Skeletal muscle satellite cell (primary cell): ENCODE measurements around the gene ABHD2.

Source experiments
- H3K27me3 ChIP-seq: 2 replicates; pipeline ENCODE4 v1.7.0; 2013; ENCODE audit warnings: low read length; ENCODE audit not compliant: control insufficient read depth, insufficient read depth
- H3K36me3 ChIP-seq: 2 replicates; pipeline ENCODE4 v1.7.0; 2013; ENCODE audit warnings: mild to moderate bottlenecking, control low read depth, low read length; ENCODE audit not compliant: insufficient read depth
- H3K4me1 ChIP-seq: 2 replicates; pipeline ENCODE4 v1.7.0; 2013; ENCODE audit warnings: low read length; ENCODE audit not compliant: control insufficient read depth, insufficient read depth
- H3K4me2 ChIP-seq: 2 replicates; pipeline ENCODE4 v1.7.0; 2013; ENCODE audit warnings: mild to moderate bottlenecking, low read length
- H3K4me3 ChIP-seq: 2 replicates; pipeline ENCODE4 v1.7.0; 2013; ENCODE audit warnings: low read length
- H3K9ac ChIP-seq: 2 replicates; pipeline ENCODE4 v1.7.0; 2013; ENCODE audit warnings: mild to moderate bottlenecking, low read depth, low read length, moderate library complexity
- H3K9me3 ChIP-seq: replicated peaks from 2 replicates; pipeline ENCODE4 v1.7.0; 2013; ENCODE audit warnings: mild to moderate bottlenecking, control low read depth, low read length

ABHD2 gene

GRCh38 chr15:89148126-89148525 is 59.9 kb downstream of the ABHD2 start:
- Histone ChIP-seq H3K4me2 (no peak overlapping the region), H3K36me3 (peaks cover 10% of the 10 kb centered on the region), H3K4me1 (peaks cover 15% of the 10 kb centered on the region), H3K9ac (no peak overlapping the region), H3K4me3 (no peak overlapping the region), H3K27me3 (no peaks in the 10 kb centered on the region), H3K9me3 (no peaks in the 10 kb centered on the region)

GRCh38 chr15:89149501-89150101 is 61.3 kb downstream of the ABHD2 start:
- Histone ChIP-seq H3K4me3 (no peak overlapping the region), H3K36me3 (peaks cover 14% of the 10 kb centered on the region), H3K4me1 (peaks cover under 1% of the 10 kb centered on the region), H3K4me2 (no peak overlapping the region), H3K27me3 (no peaks in the 10 kb centered on the region), H3K9me3 (no peaks in the 10 kb centered on the region), H3K9ac (no peak overlapping the region)

- no peaks in the 10 kb centered on the region for H3K27me3 ChIP-seq
- no peaks in the 10 kb centered on the region for H3K9me3 ChIP-seq
- peaks cover 17% of the 10 kb centered on the region for H3K36me3 ChIP-seq
- no peak overlapping the region for H3K4me3 ChIP-seq
- no peak overlapping the region for H3K4me2 ChIP-seq
- H3K4me1 ChIP-seq: no peaks in the 10 kb centered on the region
- no peak overlapping the region for H3K9ac ChIP-seq
Measured at GRCh38 chr15:89150287-89150686, 62.0 kb downstream of the ABHD2 start.

GRCh38 chr15:89150762-89151664 is 62.8 kb downstream of the ABHD2 start:
- H3K9ac ChIP-seq: no peak overlapping the region
- no peak overlapping the region for H3K4me2 ChIP-seq

GRCh38 chr15:89155122-89155521 is 66.9 kb downstream of the ABHD2 start:
- Histone ChIP-seq H3K4me2 (no peak overlapping the region), H3K4me3 (no peak overlapping the region), H3K27me3 (no peaks in the 10 kb centered on the region), H3K9me3 (no peaks in the 10 kb centered on the region), H3K36me3 (peaks cover 39% of the 10 kb centered on the region), H3K9ac (no peak overlapping the region), H3K4me1 (no peaks in the 10 kb centered on the region)

More at GRCh38 chr15:89150762-89151664, 62.8 kb downstream of the ABHD2 start:
- H3K9me3 ChIP-seq: no peaks in the 10 kb centered on the region
- H3K27me3 ChIP-seq: no peaks in the 10 kb centered on the region
- no peaks in the 10 kb centered on the region for H3K4me1 ChIP-seq
- no peak overlapping the region for H3K4me3 ChIP-seq
- peaks cover 24% of the 10 kb centered on the region for H3K36me3 ChIP-seq

- Histone ChIP-seq H3K4me1 (no peaks in the 10 kb centered on the region), H3K9ac (no peak overlapping the region), H3K36me3 (peaks cover 39% of the 10 kb centered on the region), H3K4me3 (no peak overlapping the region), H3K27me3 (no peaks in the 10 kb centered on the region), H3K9me3 (no peaks in the 10 kb centered on the region), H3K4me2 (no peak overlapping the region)
Measured at GRCh38 chr15:89155656-89156055, 67.4 kb downstream of the ABHD2 start.

GRCh38 chr15:89157061-89157460 is 68.8 kb downstream of the ABHD2 start:
- Histone ChIP-seq H3K36me3 (peaks cover 35% of the 10 kb centered on the region), H3K4me2 (no peak overlapping the region), H3K9ac (no peak overlapping the region), H3K27me3 (no peaks in the 10 kb centered on the region), H3K4me1 (no peaks in the 10 kb centered on the region), H3K9me3 (no peaks in the 10 kb centered on the region), H3K4me3 (no peak overlapping the region)

- H3K36me3 ChIP-seq: peaks cover 30% of the 10 kb centered on the region
- no peaks in the 10 kb centered on the region for H3K9me3 ChIP-seq
- no peak overlapping the region for H3K9ac ChIP-seq
- H3K4me3 ChIP-seq: no peak overlapping the region
- no peaks in the 10 kb centered on the region for H3K4me1 ChIP-seq
- H3K27me3 ChIP-seq: no peaks in the 10 kb centered on the region
- no peak overlapping the region for H3K4me2 ChIP-seq
Measured at GRCh38 chr15:89157918-89158564, 69.8 kb downstream of the ABHD2 start.

- Histone ChIP-seq H3K36me3 (peaks cover 22% of the 10 kb centered on the region), H3K4me3 (no peak overlapping the region), H3K4me2 (no peak overlapping the region), H3K9me3 (no peaks in the 10 kb centered on the region), H3K27me3 (no peaks in the 10 kb centered on the region), H3K4me1 (peaks cover 13% of the 10 kb centered on the region), H3K9ac (no peak overlapping the region)
Measured at GRCh38 chr15:89161666-89162065, 73.4 kb downstream of the ABHD2 start.

GRCh38 chr15:89163271-89164055 is 75.2 kb downstream of the ABHD2 start:
- Histone ChIP-seq H3K9ac (no peak overlapping the region), H3K36me3 (peaks cover 15% of the 10 kb centered on the region), H3K4me1 (peaks cover 31% of the 10 kb centered on the region), H3K27me3 (no peaks in the 10 kb centered on the region), H3K4me2 (no peak overlapping the region), H3K9me3 (no peaks in the 10 kb centered on the region), H3K4me3 (no peak overlapping the region)

GRCh38 chr15:89164712-89165211 is 76.5 kb downstream of the ABHD2 start:
- H3K9me3 ChIP-seq: no peaks in the 10 kb centered on the region
- peaks cover 33% of the 10 kb centered on the region for H3K4me1 ChIP-seq
- H3K4me3 ChIP-seq: no peak overlapping the region
- H3K36me3 ChIP-seq: peaks cover 11% of the 10 kb centered on the region
- no peaks in the 10 kb centered on the region for H3K27me3 ChIP-seq
- no peak overlapping the region for H3K9ac ChIP-seq
- no peak overlapping the region for H3K4me2 ChIP-seq
